PFSK-1 (cell line): ENCODE measurements around the gene RPL38.

Experiments used
- FOXP2 ChIP-seq: optimal IDR thresholded peaks from 2 replicates; pipeline ENCODE3; 2011; ENCODE audit warnings: borderline replicate concordance, control low read depth, inconsistent platforms; ENCODE audit not compliant: insufficient read depth; ENCODE audit errors: extremely low read length, extremely low read depth
- POLR2AphosphoS5 ChIP-seq: IDR thresholded peaks from 2 replicates; pipeline ENCODE4 v1.6.1; 2012; ENCODE audit warnings: low read depth, mild to moderate bottlenecking, control low read depth, low read length, moderate library complexity
- SIN3A ChIP-seq: IDR thresholded peaks from 2 replicates; pipeline ENCODE4 v1.6.1; 2012; ENCODE audit warnings: mild to moderate bottlenecking, low read length, moderate library complexity, borderline replicate concordance; ENCODE audit not compliant: insufficient read depth
- TAF1 ChIP-seq: IDR thresholded peaks from 2 replicates; pipeline ENCODE4 v1.6.1; 2012; ENCODE audit warnings: low read length, control low read depth, borderline replicate concordance; ENCODE audit not compliant: insufficient read depth
- TF ChIP-seq, protein P1 (sequence below), 2 experiments: IDR thresholded peaks; 2 replicates each; pipeline versions ENCODE4 v1.6.1 to v1.8.0; 2011 to 2012; ENCODE audit warnings: low read depth in 2 of 2, low read length in 2 of 2, control low read depth in 1 of 2, inconsistent platforms in 1 of 2, mild to moderate bottlenecking in 1 of 2, moderate library complexity in 1 of 2; ENCODE audit not compliant: insufficient read depth in 1 of 2

DNA sequence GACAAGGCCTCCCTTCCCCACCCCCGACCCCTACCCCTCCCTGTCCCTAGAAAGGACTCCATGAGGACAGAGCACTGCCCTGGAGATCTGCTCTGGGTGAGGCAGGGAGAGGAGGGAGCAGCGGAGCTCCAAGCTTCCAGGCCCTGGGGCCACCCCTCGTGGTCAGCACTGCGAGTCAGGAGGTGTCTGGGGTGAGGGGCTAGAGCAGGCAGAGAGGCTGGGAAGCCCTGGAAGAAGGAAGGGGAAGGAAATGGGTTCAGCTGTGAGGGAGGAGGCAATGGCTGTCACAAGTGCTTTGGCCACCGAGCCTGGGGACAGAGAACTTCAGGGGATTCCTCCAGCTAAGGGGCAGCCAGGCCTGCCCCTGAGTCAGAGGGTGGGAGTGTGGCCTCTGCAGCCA is 42.4 kb downstream of the RPL38 start:
- TF ChIP-seq POLR2AphosphoS5 (no peak), TAF1 (no peak), SIN3A (no peak), FOXP2 (no peak)
- TF ChIP-seq, protein P1, sequence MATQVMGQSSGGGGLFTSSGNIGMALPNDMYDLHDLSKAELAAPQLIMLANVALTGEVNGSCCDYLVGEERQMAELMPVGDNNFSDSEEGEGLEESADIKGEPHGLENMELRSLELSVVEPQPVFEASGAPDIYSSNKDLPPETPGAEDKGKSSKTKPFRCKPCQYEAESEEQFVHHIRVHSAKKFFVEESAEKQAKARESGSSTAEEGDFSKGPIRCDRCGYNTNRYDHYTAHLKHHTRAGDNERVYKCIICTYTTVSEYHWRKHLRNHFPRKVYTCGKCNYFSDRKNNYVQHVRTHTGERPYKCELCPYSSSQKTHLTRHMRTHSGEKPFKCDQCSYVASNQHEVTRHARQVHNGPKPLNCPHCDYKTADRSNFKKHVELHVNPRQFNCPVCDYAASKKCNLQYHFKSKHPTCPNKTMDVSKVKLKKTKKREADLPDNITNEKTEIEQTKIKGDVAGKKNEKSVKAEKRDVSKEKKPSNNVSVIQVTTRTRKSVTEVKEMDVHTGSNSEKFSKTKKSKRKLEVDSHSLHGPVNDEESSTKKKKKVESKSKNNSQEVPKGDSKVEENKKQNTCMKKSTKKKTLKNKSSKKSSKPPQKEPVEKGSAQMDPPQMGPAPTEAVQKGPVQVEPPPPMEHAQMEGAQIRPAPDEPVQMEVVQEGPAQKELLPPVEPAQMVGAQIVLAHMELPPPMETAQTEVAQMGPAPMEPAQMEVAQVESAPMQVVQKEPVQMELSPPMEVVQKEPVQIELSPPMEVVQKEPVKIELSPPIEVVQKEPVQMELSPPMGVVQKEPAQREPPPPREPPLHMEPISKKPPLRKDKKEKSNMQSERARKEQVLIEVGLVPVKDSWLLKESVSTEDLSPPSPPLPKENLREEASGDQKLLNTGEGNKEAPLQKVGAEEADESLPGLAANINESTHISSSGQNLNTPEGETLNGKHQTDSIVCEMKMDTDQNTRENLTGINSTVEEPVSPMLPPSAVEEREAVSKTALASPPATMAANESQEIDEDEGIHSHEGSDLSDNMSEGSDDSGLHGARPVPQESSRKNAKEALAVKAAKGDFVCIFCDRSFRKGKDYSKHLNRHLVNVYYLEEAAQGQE (IDR thresholded peaks at IDR 0.05; ENCODE audit: insufficient read depth in 1 of 2, low read depth in 2 of 2, low read length in 2 of 2), result no peak
